Smooth muscle cell (in vitro differentiated cells): ENCODE measurements around the gene ABCA6. TPM values are rescaled to one million over a fixed set of nuclear protein-coding genes. Genes with fewer than 3 reads are reported as not detected.
A peak's percentile ranks its signal among the peaks of the same experiment; 100 is the strongest.

Experiments used
- DNase-seq: peaks from one replicate; lab custom pipeline; 2025; ENCODE audit not compliant: unreplicated experiment; lab: John Stamatoyannopoulos, UW
- H2AFZ ChIP-seq: fragments of 200-600 bp; sonication (generic); 2 replicates; pipeline ENCODE4 v1.6.0; 2016; ENCODE audit warnings: antibody characterized with exemption, low read depth, mild to moderate bottlenecking
- H3F3A ChIP-seq: fragments of 200-600 bp; sonication (generic); 2 replicates; pipeline ENCODE4 v1.6.0; 2017; ENCODE audit warnings: antibody characterized with exemption, low read depth
- H3K27ac ChIP-seq: fragments of 200-600 bp; sonication (generic); 2 replicates; pipeline ENCODE4 v1.5.1; 2016; ENCODE audit warnings: low read depth, mild to moderate bottlenecking
- H3K27me3 ChIP-seq: fragments of 200-600 bp; sonication (generic); 2 replicates; pipeline ENCODE4 v1.6.1; 2016; ENCODE audit warnings: low read depth, mild to moderate bottlenecking
- H3K36me3 ChIP-seq: fragments of 200-600 bp; sonication (generic); 2 replicates; pipeline ENCODE4 v1.5.1; 2016; ENCODE audit warnings: low read depth
- H3K4me1 ChIP-seq: fragments of 200-600 bp; sonication (generic); 2 replicates; pipeline ENCODE4 v1.5.1; 2016; ENCODE audit warnings: low read depth
- H3K4me2 ChIP-seq: fragments of 200-600 bp; sonication (generic); 2 replicates; pipeline ENCODE4 v1.6.0; 2016; ENCODE audit warnings: mild to moderate bottlenecking
- H3K4me3 ChIP-seq: fragments of 200-600 bp; sonication (generic); 2 replicates; pipeline ENCODE4 v1.5.1; 2016; ENCODE audit warnings: mild to moderate bottlenecking
- H3K79me2 ChIP-seq: fragments of 200-600 bp; sonication (generic); 2 replicates; pipeline ENCODE4 v1.6.0; 2016; ENCODE audit warnings: low read depth, mild to moderate bottlenecking
- H3K9ac ChIP-seq: fragments of 200-600 bp; sonication (generic); 2 replicates; pipeline ENCODE4 v1.6.0; 2016; ENCODE audit warnings: low read depth
- H3K9me3 ChIP-seq: fragments of 200-600 bp; sonication (generic); replicated peaks from 2 replicates; pipeline ENCODE4 v1.5.1; 2016; ENCODE audit warnings: low read depth
- H4K20me1 ChIP-seq: fragments of 200-600 bp; sonication (generic); 2 replicates; pipeline ENCODE4 v1.6.0; 2016; ENCODE audit warnings: low read depth
- WGBS: methylation state at CpG from one replicate; pipeline ENCODE4 v1.1.7; 2016; ENCODE audit warnings: low lambda C conversion rate; 5-methylcytosine and 5-hydroxymethylcytosine counted together
- polyA plus RNA-seq: library from polyadenylated mRNA; unstranded; fragments of >200 nt; fragmentation: Nextera tagmentation; extraction: Ambion mirVana; gene quantifications from 2 replicates; pipeline ENCODE4 v1.2.1, GENCODE V29; 2016
- total RNA-seq: library from RNA; depleted of rRNA; stranded (reverse); fragments of >200 nt; gene quantifications from 2 replicates; pipeline ENCODE4 v1.2.3, GENCODE V29; 2014
- TF ChIP-seq, protein P1 (sequence below): fragments of 200-600 bp; sonication (generic); IDR thresholded peaks from 2 replicates; pipeline ENCODE4 v1.5.1; 2017; ENCODE audit warnings: borderline replicate concordance, mild to moderate bottlenecking, antibody characterized with exemption; ENCODE audit not compliant: insufficient read depth, poor library complexity, severe bottlenecking

The ABCA6 gene
- total and polyA plus RNA-seq, 2 experiments from 2014 or later = not detected

DNA sequence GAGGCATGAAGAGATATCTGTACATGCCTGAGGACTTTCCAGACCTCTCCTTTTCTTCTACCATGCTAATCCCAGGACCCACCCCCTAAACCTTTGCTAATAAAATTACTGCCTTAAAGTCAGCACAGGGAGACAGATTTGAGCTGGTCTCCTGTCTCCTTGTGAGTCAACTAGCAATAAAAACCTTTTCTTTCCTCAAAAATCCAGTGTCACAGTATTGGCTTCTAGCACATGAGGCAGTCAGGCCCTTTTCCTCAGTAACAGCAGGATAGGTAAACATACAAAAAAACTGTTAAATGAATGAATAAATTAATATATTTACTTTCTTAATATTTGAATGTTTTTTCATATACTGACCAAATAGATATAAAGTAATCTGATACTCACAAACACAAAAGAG, 45.6 kb upstream of the ABCA6 start:
- no peak for DNase-seq
- Histone ChIP-seq H3F3A (no peaks in the 10 kb centered on the region), H3K4me3 (no peak overlapping the region), H4K20me1 (no peaks in the 10 kb centered on the region), H3K27me3 (no peaks in the 10 kb centered on the region), H3K4me2 (no peak overlapping the region), H3K27ac (no peak overlapping the region), H3K36me3 (no peaks in the 10 kb centered on the region), H3K9me3 (no peaks in the 10 kb centered on the region), H3K4me1 (no peaks in the 10 kb centered on the region), H2AFZ (peak overlapping the region; percentile 42), H3K9ac (no peak overlapping the region), H3K79me2 (no peaks in the 10 kb centered on the region)
- TF ChIP-seq, protein P1, sequence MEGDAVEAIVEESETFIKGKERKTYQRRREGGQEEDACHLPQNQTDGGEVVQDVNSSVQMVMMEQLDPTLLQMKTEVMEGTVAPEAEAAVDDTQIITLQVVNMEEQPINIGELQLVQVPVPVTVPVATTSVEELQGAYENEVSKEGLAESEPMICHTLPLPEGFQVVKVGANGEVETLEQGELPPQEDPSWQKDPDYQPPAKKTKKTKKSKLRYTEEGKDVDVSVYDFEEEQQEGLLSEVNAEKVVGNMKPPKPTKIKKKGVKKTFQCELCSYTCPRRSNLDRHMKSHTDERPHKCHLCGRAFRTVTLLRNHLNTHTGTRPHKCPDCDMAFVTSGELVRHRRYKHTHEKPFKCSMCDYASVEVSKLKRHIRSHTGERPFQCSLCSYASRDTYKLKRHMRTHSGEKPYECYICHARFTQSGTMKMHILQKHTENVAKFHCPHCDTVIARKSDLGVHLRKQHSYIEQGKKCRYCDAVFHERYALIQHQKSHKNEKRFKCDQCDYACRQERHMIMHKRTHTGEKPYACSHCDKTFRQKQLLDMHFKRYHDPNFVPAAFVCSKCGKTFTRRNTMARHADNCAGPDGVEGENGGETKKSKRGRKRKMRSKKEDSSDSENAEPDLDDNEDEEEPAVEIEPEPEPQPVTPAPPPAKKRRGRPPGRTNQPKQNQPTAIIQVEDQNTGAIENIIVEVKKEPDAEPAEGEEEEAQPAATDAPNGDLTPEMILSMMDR = no peak

DNA sequence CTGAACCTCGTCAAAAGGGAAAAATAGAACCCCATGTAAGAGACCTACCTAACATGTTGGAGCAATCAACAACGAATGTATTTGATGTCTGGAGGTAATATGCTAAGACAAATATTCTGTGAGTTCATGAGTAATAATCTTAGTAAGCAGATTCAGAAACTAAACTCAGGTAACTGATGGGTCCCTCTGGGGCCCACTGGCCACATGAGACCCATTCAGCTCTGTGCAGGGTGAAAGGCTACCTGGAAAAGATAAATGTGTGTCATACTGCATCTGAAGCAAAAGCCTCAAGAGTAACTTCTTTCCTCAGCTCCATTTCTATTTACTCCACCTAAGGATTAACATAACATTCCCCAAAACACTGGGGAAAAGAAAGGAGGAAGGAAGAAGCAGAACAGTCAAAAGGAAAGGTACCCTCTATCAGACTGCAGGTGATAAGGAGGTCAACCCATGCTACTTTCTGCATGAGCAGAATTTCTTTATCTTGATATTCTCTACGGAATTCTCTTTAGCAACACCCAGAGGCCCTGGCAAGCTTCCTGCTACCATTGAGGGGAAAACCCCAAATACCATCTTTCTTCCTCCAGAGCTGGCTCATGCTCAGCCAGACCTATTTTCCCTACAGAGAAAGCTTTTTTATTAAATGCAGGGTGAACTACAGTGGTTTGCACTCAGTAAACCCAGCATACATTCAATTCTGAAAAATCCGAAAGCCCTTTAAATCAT, 37.7 kb upstream of the ABCA6 start:
- Histone ChIP-seq H3K4me2 (peak overlapping the region; percentile 14), H3K79me2 (no peaks in the 10 kb centered on the region), H3K9ac (no peak overlapping the region), H3K9me3 (no peaks in the 10 kb centered on the region), H3K27me3 (no peaks in the 10 kb centered on the region), H3K36me3 (no peaks in the 10 kb centered on the region), H3K4me1 (no peaks in the 10 kb centered on the region), H4K20me1 (no peaks in the 10 kb centered on the region), H3K27ac (no peak overlapping the region), H3F3A (no peaks in the 10 kb centered on the region), H2AFZ (no peak overlapping the region), H3K4me3 (no peak overlapping the region)
- 71% methylated on average over 4 of the region's 4 CpGs for WGBS
- TF ChIP-seq, protein P1 = no peak
- DNase-seq = no peak

DNA sequence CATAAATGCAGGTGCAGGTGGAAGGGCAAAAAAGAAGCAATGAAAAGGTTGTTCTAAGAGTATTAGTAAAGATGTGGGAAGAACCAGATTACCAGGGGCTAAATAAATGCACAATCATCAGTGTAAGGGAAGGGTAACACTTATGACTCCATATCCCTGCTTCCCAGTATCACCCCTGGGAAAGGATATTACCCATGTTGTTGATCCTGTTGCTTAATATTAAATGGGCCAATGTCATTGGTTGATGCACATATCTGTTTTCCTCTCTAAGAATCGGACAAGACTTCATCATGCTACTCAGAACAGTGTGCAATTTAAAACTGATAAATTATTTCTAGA, 34.7 kb upstream of the ABCA6 start:
- Histone ChIP-seq H3K79me2 (no peaks in the 10 kb centered on the region), H3K27me3 (no peaks in the 10 kb centered on the region), H3K4me3 (no peak overlapping the region), H3K9ac (no peak overlapping the region), H3K9me3 (no peaks in the 10 kb centered on the region), H4K20me1 (no peaks in the 10 kb centered on the region), H2AFZ (no peak overlapping the region), H3K4me1 (no peaks in the 10 kb centered on the region), H3K36me3 (no peaks in the 10 kb centered on the region), H3K27ac (peak overlapping the region; percentile 39), H3F3A (no peaks in the 10 kb centered on the region), H3K4me2 (no peak overlapping the region)
- TF ChIP-seq, protein P1 = no peak
- DNase-seq = no peak
- 76% methylated on average over 1 of the region's 1 CpG for WGBS
